ENCODE results near the gene TRIM68. TPM values are rescaled to one million over a fixed set of nuclear protein-coding genes. Genes with fewer than 3 reads are reported as not detected.

Gene TRIM68, protein sequence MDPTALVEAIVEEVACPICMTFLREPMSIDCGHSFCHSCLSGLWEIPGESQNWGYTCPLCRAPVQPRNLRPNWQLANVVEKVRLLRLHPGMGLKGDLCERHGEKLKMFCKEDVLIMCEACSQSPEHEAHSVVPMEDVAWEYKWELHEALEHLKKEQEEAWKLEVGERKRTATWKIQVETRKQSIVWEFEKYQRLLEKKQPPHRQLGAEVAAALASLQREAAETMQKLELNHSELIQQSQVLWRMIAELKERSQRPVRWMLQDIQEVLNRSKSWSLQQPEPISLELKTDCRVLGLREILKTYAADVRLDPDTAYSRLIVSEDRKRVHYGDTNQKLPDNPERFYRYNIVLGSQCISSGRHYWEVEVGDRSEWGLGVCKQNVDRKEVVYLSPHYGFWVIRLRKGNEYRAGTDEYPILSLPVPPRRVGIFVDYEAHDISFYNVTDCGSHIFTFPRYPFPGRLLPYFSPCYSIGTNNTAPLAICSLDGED
- total RNA-seq (2022; extraction: Qiagen RNA extraction; ENCODE audit: low read depth): 8.0 to 10.8 TPM (median 9.3 TPM) in 5 replicates

GRCh38 chr11:4607781-4608666, at the start of gene TRIM68:
TSS of gene TRIM68 (minus strand) at chr11:4608231. CDS start at chr11:4605504, 2,727 bp downstream.

GRCh38 chr11:4643682-4644081, 35.7 kb upstream of the TRIM68 start, which contains the start of gene OR51E1:
TSS of gene OR51E1 (plus strand) at chr11:4643982. CDS start at chr11:4652527, 8,545 bp downstream.

DNA sequence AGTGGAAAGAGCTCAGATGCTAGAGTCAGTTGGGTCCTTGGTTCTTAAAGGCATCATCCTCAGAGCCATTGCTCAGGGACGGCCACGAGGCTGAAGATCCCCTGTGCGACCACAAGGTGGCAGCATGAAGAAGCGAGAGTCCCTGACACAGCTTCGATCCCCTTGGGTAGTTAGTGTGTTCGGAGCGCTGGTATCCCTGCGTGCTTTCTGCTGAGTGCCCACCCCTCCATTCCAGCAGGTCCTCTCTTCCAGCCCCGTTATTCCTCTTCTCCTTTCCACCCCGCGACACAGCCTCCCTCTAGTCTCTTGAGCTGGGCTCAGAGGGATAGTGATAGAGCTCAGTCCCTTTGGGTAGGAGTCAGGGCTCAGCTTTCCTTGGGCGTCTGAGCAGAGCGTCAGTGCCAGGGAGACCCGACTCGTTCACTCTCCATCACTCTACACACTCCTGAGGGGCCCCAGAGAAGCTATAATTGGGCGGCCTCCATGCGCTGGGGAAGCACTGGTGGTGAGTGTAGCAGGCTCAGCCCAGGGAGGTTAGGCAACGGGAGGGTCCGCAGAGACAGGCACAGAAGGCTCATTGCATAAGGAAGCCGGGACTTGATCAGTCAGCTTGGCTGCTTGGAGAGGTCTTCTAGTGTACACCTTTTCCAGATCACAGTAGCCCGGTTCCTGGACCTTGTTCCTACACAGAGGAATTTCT, 29.1 kb upstream of the TRIM68 start, which contains the start of gene OR51D1:
OR51D1 (plus strand) TSS at position 516 of the 700 bp plus-strand sequence. CDS start 2,314 bp downstream, outside the sequence.

DNA sequence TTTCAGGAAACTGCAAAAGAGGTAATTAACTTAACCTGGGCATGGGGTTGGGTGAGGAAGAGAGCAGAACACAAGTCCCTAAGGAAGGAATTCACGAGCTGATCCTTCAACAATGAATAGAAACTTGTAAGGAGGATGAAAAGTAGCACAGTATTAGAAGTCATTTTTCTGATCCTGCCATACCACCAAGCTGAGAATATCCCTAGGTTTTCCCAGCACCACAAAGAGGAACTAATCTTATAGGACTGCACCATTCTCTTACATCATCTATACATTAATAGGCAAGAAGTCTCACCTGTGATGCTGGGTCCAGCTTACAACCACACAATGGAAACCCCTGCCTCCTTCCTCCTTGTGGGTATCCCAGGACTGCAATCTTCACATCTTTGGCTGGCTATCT, 14.3 kb downstream of the TRIM68 start, which contains the start of gene OR52I1:
OR52I1 (plus strand) TSS at position 301 of the 400 bp plus-strand sequence; CDS start at position 301, 0 bp downstream.

DNA sequence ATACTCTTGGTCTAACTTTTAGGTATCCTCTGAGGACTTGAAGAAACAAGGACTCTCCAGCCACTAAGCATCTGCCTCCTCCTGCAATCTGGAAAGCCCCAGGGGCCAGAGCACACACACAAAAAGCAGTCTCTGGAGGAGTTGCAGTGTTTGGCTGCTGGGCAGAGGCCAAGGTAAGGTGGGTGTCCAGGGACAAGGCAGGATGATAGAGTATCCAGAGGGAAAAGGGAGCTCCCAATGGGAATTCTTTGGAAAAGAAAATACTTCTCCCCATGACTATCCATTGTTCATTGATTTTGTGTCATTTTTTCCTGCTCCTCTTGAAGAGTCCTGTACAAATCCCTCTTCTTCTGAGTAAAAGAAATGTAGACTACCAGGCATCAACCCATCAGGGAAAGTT, 26.6 kb downstream of the TRIM68 start, which contains the start of gene OR52I2:
OR52I2 (plus strand) TSS at position 301 of the 400 bp plus-strand sequence.

Other genes with a start within 250 kb of the TRIM68 start
- gene OR52B4, start 239.8 kb downstream of the TRIM68 start, total RNA-seq (2022; extraction: Qiagen RNA extraction; ENCODE audit: low read depth): not detected in 5 replicates
- gene TRIM21, start 214.5 kb downstream of the TRIM68 start, total RNA-seq (2022; extraction: Qiagen RNA extraction; ENCODE audit: low read depth): 18.0 to 24.6 TPM (median 20.7 TPM) in 5 replicates
- gene OR52K2, start 158.9 kb downstream of the TRIM68 start, total RNA-seq (2022; extraction: Qiagen RNA extraction; ENCODE audit: low read depth): not detected in 5 replicates
- not detected in 5 replicates for gene OR52K1, start 125.6 kb downstream of the TRIM68 start, total RNA-seq (2022; extraction: Qiagen RNA extraction; ENCODE audit: low read depth)
- not detected in 5 replicates for gene OR52M1, start 63.0 kb downstream of the TRIM68 start, total RNA-seq (2022; extraction: Qiagen RNA extraction; ENCODE audit: low read depth)
- gene OR52I2, start 26.5 kb downstream of the TRIM68 start, total RNA-seq (2022; extraction: Qiagen RNA extraction; ENCODE audit: low read depth): not detected in 5 replicates
- gene OR52I1, start 14.2 kb downstream of the TRIM68 start, total RNA-seq (2022; extraction: Qiagen RNA extraction; ENCODE audit: low read depth): not detected in 5 replicates
- not detected in 5 replicates for gene OR51D1, start 29.2 kb upstream of the TRIM68 start, total RNA-seq (2022; extraction: Qiagen RNA extraction; ENCODE audit: low read depth)
- gene OR51E1, start 35.8 kb upstream of the TRIM68 start, total RNA-seq (2022; extraction: Qiagen RNA extraction; ENCODE audit: low read depth): not detected in 5 replicates
- 0.02 to 0.14 TPM in 2 of 5 replicates, not detected in the others for gene OR51E2, start 89.6 kb upstream of the TRIM68 start, total RNA-seq (2022; extraction: Qiagen RNA extraction; ENCODE audit: low read depth)
- gene MMP26, start 96.6 kb upstream of the TRIM68 start, total RNA-seq (2022; extraction: Qiagen RNA extraction; ENCODE audit: low read depth): not detected in 5 replicates
- gene OR51F1, start 161.7 kb upstream of the TRIM68 start, total RNA-seq (2022; extraction: Qiagen RNA extraction; ENCODE audit: low read depth): not detected in 5 replicates
- gene OR52R1, start 196.1 kb upstream of the TRIM68 start, total RNA-seq (2022; extraction: Qiagen RNA extraction; ENCODE audit: low read depth): not detected in 5 replicates
- gene OR51F2, start 213.1 kb upstream of the TRIM68 start, total RNA-seq (2022; extraction: Qiagen RNA extraction; ENCODE audit: low read depth): not detected in 5 replicates
- gene OR51S1, start 241.0 kb upstream of the TRIM68 start, total RNA-seq (2022; extraction: Qiagen RNA extraction; ENCODE audit: low read depth): not detected in 5 replicates